LNCAP (cell line): ENCODE measurements around the gene SKI.

Experiments
- CTCF ChIP-seq: fragments of 450-650 bp; IDR thresholded peaks from 2 replicates; pipeline ENCODE4 v1.5.1; 2017; ENCODE audit warnings: mild to moderate bottlenecking

The SKI gene

DNA sequence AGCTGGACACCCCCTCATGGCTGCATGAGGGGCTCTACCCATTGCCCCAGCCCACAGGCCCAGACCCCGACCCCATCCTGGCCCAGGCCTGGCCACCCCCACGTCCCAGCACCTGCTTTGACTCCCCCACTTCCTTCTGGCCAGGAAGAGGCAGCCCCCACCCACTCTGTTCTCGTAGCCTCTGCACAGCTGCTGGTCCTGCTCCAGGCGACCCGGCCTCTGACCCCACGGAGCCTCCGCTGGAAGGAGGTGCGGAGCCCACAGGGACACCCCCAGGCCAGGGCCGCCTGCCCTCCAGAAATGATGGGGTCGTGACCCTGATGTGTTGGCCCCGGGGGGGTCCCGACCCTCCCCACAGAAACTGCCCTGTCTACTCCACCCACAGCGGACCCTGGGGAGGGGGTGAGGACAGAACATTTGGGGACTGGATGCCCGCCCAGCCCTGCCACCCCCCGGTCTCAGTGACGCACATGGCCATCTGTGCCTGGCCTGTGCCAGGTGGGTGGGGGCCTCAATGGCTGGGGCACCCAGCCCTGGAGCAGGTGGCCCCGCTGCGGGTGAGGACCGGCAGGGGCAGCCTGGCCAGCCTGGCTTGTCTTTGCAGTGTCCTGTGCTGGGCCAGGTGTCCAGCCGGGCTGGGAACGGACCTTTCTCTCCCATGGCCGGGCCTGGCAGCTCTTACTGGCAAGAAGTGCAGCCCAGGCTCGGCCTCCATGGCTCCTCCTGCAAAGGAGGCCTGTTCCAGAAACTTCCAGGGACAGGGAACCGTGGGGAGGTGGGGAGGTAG lies 84.6 kb downstream of the SKI start:
- no peak for TF ChIP-seq CTCF

- no peak for TF ChIP-seq CTCF
Measured at GRCh38 chr1:2313651-2314261, 85.6 kb downstream of the SKI start.

DNA sequence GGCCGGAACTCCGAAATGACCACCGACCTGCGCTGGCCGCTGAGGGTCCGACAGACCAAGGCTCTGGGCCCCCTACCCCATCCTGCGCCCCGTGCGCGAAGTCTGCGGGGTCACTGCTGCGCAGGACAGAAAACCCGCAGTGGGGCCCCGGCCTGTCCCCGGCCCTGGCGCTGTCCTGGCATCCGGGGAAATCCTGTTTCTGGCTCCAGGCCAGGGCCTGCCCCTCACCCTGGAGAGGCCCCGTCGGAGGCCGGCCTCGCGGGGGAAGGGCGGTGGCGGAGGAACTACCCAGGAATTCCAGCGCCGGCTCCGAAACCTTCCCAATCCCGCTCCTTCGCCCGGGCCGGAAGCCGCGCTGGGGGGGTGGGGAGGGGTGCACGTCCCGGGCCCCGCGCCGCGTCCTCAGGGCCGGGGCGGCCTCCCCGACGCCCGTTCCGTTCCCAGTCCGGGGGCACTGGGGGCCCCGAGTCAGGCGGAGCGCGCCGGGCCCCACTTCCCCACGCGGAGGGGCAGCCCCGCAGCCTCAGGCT lies 86.2 kb downstream of the SKI start:
- no peak for TF ChIP-seq CTCF

DNA sequence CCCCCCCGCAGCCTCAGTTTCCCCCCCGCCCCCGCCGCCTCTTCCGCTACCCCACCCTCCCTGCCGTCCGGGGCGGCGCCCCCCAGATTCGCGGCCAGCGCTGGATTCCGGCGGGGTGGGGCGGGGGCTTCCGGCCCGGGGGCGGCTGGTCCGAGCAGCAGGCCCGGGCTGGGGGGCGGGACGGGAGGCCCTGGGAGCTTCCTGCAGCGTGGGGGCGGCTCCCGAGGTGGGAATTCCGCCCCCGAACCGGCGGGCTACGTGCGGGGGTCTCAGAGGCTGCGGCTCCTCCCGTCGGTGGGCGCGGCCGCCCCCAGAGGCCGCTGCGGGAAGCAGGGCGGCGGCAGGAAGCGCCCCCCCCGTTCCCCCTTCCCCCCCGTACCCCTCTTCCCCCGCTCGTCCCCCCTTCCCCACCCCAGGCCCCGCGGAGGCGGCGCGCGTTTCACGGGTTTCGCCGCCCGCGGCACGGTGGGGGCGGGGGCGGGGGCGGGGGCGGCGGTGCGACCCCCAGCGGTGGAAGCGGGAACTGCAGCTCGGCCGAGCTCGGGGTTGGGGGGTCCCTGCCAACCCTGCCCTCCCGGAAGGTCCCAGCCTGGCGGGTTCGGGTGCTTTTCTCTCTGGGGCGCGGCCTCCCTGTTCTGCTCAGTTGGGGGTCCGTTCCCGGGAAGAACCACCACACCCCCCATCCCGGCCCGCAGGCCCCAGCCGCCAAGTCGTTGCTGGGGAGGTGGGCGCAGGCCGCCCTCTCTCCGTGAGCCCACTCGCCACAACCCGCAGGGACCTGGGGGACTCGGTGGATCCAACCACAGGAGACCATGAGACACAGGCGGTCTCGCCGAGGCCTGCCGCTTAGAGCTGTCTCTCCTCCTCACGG lies 86.9 kb downstream of the SKI start:
- TF ChIP-seq CTCF, result peak; percentile 93

DNA sequence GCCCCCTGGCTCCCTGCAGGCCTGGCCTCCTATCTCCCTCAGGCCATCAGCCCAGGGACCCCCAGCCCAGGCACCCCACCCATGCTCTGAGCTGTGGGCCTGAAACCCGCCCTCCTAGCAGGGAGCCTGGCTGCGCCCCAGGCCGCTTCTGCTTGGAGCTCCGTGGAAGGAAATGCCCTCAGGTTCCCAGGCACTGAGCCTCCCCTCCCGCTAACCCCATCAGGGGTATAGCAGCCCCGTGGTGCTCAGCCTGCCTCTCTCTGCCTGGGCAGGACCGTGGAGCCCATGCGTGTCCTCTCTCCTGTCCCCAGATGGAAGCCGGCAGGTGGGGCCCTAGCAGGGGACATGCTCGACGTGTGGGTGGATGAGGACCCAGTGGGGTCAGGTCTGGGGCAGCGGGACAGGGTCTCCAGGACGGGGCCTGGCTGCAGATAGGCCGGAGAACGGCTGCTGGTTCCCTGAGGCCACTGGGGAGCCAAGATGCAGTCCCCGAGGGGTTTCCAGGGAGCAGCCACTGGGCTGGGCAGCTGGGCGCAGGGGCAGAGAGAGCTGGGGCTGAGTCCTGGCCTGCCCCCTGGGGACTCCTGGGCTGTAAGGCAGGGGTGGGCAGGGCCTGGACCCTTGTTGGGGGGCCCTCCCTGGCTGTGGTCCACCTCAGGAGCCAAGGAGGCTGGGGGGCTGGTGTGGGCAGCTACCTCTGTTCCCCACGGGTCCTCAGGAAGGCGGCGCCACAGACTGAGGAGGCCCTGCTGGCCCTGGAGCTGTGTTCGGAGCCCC lies 87.7 kb downstream of the SKI start:
- no peak for TF ChIP-seq CTCF

DNA sequence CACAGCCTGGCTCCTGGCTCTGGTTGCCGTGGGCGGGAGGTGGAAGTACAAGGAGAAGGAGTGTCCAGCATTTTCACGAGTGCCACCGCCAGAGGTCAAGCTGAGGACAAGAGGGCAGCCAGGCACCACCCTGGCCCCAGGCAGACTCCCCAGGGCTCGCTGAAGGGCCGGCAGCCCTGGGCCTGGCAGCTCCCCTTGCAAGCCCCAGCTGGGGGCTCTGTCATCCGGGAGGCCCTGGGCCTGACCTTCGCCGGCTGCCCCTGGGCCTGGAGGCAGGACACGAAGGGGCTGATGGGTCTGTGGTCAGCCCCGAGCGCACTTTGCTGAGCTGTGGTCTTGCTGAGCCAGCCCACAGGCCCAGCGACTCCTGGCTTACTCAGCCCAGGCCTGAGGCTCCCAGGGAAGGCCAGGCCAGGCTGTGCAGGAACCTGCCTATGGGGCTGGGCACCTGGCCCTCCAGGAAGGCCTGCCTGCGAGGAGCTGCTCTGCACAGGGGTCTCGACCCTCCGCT lies 88.4 kb downstream of the SKI start:
- no peak for TF ChIP-seq CTCF
